Measurements from ENCODE around the gene UBAC2.

Gene UBAC2

DNA sequence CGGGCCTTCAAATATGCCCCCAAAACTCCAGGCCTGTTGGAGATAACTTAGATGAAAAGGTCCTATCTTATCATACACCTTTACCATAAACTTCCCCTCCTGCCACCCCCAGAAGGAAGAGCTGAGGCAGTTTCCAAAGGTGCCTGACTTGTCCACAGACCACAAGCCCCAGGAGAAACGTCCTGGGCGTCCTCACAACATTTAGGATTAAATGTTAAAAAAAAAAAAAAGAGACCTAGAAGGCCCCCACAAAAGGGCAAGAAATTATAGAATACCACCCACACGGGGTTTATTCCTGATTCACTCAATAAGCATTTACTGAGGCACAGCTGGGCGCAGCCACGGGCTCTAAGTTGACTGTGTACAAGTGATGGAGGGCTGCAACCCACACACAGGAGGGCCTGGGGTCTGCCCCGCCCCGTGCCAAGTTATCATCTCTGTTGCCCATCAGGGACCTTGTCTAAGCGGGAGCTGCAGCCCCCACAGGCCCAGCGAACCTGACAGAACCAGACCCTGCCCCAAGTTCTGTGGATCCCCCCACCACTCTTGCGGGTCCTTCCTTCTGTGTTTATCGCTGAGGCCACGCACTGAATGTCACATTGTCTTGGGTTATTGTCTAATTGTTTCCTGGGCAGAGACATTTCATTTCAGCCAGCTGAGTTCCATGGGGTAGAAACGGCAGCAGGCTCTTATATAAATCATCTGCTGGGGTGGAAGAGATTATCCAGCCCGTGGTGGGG lies 217.6 kb downstream of the UBAC2 start:
- no peak for DNase-seq (ENCODE audit: low spot score)

DNA sequence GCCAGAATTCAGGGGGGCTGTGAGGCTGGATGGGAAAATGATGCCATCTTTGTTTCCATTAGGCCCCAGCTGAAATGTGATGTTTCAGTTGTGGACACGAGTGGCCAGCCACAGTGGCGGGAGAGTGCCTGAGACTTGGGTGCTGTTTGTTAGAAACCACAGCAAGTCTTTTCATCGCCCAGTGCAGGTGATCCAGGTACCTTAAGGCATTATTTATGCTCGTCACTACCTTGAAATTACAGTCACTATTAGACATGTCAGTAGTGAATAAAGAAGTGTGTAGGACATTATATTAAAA lies 218.1 kb downstream of the UBAC2 start:
- no peak for DNase-seq (ENCODE audit: low spot score)

DNA sequence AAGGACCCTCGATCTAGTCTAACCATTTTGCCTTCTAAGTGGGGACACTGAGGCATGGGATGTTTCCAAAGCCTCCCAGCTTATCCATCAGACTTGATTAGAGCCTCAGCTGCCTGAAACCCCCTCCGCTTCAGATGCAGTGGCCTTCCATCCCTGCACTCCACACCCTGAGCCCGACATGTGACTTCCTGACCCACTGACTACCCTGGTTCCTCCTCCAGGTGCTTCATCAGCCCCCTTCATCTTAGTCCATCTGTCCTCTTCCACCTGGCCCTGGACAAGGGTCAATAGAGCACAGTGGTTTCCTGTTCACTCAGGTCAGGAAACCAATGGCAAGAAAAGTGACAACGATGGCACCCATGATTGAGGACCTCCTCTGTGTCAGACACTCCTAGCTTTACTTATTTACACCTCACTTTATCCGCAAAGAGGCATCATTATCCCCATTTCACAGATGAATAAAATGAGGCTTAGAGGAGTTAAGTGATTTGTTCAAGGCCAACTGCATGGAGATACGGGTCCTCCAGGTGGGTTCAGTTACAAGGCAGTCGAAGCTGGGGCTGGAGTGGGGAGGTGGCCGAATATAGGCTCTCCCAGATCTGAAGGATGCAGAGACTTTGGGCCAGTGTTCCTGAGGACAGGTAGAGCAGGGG lies 219.1 kb downstream of the UBAC2 start:
- no peak for DNase-seq (ENCODE audit: low spot score)

DNA sequence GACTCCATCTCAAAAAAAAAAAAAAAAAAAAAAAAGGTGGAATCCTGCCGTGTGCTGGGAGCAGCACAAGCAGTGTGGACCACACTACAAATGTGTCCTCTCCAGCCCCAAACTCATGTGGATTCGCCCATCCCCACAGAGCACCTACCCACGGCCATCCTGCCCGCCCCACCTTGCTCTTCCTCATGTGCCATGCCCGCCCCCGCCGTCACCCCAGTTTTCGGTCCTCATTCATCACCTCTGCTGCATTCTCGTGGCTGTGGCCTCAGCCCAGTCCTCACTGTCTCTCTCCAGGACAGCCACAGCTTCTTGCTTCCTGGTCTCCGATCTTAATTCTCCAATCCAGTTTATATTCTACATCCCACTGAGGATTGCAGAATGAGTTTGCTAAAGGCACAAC lies 220.6 kb downstream of the UBAC2 start:
- no peak for DNase-seq (ENCODE audit: low spot score)

DNA sequence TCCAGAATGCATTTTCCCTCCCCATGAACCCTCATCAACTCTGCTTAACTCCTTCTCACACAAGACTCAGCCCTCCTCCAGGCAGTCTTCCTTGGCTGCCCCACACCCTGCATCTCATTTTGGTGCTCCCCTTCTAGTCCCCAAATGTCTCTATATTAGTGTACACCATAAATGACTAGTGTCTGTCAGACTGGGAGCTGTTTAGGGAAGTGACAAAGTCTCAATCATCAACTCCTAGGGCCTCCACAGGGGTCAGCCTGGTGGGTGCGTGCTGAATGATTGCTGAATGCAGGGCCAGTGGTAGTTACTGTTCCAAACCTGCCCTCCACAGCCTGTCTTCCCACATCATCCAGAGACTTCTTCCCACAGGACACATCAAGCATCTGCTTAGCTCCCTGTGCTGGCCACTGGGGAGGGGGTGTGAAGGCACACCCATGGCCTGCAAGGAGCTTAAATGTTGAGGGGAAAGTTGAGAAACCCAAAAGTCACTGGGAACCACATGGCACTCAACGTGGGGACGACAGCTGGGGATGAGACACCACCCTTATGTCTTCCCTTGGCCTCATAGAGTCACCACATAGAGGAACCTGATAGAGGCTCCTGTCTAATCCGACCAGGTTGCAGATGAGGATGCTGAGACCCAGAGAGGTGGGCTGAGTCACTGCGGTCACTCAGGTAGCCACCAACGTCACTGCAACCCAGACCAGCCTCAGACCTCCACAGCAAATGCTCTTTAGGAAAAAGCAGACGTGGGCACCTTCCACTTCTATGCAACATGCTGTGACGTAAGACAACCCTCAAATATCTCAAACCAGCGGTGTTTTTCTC lies 221.3 kb downstream of the UBAC2 start:
- no peak for DNase-seq (ENCODE audit: low spot score)

DNA sequence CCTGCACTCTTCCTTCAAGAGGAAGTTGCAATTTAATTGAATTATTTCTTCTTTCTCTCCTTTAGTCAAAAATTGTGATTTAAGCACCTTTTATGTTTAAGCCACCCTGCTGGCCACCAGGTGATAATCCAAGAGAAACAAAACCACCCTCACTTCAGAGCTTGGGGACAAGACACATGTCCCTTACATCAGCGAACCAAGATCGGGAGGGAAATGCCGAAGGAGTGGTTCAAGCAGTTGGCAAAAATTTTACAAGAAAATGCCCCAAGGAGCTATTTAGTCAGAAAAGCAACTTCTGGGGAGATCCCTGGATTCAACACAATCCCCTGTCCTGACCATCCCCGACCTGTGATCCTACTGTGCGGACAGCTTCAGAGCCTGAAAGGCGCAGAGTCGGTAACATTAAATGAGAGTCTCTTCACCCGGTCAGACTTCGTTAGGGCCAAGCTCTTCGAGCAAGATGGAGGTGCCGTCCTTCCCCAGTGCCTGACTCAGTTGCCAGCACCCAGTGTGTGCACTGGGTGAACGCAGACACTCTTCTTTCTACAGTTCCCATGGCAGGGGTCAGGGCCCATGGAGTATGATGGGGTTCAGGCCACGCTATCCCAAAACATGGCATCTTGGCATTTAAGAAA lies 222.0 kb downstream of the UBAC2 start:
- no peak for DNase-seq (ENCODE audit: low spot score)

DNA sequence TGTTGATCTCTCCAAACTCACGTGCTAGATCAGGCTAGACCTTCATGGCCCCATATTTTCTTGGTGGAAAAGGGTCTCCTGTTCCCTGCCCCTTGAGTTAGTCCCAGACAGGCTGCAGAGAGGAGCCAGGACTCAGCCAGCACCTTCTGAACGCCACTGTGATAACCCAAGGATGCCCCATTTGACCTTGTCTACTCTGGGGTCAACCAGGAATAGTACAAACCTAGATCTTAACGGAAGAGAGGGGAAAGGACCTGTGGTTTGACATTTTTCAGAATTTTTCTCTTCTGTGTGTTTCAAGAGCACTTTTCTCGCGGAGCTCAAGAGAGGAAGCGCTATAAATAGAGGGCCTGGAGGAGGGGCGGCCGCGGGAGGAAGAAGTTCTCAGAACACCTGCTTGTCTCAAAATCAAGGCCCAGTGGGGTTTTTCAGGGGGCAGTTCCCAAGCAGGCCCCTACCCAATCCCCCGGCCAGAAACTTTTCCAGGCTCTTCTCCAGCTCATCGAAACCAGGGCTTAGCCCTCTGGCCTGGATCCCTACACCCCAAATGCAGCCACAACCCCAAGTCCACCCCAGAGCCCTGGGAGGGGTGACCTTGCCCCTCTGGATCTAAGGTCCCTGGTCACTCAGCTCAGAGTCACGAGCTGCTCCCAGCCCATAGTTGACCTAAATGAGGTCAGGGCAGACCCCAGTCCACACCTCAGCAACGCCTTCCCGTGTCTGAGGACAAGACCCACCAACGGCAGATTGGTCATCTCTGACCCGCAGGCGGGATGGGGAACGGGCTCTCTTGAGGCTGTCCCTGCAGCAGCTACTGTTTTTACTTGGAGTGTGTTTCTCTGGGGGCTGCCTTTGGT lies 225.1 kb downstream of the UBAC2 start:
- DNase-seq (ENCODE audit: low spot score) = no peak

DNA sequence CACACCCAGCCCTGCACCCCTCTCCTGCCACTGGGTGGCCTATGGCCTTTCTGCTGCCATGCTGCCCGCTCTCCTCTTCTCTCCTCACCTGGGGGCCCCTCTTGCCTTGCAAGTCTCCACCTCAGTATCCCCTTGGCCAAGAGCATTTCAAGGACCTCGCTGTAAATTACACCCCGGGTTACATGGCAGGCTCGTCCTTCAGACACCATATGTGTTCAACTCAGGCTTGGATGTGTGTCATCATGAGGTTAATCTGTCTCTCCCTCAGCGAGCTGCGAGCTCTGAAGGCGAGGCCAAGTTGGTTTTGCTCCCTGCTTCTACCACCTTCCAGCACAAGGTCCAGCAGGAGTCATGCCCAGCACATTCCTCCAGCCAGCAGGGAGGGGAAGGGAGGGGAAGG lies 225.8 kb downstream of the UBAC2 start:
- no peak for DNase-seq (ENCODE audit: low spot score)

DNA sequence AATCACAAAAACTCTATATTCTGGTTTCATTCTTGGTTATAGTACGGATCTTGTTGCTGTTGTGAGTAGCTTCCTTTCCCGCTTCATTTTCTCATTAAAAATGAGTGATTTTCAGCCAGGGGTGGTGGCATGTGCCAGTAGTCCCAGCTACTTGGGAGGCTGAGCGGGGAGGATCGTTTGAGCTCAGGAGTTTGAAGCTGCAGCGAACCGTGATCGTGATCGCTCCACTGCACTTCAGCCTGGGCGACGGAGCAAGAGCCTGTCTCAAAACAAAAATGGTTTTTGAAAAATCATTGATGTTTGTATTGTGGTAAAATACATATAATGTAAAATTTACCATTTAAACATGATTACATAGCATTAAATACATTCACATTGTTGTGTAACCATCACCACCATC lies 229.0 kb downstream of the UBAC2 start:
- no peak for DNase-seq (ENCODE audit: low spot score)

DNA sequence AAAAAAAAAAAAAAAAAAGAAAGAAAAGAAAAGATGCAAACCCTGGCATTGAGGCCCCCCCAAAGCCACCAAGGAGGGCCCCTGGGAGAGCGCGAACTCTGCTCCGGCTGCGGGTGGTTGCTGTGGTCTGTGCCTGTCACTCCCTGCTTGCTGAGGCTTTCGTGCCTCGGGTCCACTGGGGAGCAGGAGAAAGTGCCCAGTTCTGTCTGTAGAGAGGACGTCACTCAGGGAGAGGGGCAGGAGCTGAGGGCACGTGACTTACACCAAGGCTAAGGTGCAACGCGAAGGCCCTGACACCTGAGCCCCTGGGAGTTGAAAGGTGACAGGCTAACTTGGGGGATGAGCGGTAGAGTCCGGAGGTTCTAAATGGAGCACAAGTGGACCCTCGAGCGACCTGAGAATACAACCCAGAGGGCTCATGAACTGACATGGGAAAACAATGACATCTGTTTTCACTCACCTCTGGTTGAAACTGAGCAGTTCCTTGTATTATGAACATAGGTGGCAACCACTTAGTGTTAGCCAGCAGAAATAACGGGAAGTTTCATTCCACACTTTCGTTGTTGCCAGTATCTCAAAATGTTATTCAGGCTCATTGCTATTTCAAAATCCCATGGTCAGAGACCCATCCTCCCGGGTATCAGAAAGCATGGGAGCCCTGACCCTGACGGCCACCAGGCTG lies 231.4 kb downstream of the UBAC2 start:
- no peak for DNase-seq (ENCODE audit: low spot score)

DNA sequence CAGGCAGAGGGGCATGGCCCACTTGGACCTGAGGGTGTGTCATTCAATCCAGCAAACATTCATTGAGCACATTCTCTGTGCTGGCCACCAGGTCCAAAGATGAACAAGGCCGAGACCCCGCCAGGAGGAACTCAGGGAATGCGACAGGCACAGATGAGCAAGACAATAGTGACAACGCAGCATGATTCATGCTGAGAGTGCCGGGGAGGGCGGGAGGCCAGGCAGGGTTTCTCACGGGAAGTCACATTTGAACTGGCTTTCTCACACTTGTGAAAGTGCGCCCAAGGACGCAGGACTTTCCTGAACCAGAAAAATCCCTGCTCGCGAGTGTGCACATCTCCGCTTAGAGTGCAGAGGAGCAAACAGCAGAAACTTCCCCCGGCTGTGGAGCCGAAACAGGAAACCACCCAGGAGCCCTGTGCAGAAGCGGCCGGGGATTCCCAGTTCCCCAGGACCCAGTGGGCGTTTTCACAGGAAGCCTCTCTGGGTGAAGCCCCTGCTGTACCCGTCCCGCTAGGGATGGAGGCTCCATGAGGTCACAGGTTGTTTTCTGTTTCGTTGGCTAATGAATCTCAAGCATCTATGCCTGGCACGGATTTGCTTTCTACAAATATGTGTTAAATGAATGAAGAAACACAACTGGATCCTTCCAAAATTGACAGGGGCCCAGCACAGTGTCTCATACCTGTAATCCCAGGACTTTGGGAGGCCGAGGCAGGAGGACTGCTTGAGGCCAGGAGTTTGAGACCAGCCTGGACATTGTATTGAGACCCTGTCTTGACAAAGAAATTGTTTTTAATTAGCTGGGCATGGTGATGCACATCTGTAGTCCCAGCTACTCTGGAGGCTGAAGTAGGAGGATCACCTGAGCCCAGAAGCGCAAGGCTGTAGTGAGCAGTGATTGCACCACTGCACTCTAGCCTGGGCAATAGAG lies 232.2 kb downstream of the UBAC2 start:
- peak; percentile 69 for DNase-seq (ENCODE audit: low spot score)

DNA sequence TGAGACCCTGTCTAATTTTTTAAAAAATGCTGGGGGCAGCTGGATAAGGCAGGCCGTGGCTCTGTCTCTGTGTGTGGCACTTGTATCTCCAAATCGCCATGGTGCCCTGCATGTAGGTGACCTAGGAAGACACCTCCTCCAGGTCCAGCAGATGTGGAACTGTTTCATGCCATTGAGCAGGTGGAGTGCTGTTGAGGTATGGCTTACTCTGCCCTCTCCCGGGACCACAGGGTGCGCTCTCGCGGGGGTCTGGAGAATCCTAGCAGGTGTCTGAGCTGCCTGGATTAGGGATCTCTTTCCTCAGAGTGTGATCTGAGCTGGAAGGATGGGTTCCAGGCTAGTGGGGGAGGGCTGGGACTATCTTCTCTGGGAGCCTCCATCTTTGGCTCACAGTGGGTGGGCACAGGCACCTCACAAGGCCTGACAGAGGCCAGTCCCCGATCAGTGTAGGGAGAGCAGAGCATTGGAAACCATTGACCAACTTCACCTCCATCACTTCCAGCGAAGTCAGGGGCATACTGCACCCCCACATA lies 233.0 kb downstream of the UBAC2 start:
- no peak for DNase-seq (ENCODE audit: low spot score)

DNA sequence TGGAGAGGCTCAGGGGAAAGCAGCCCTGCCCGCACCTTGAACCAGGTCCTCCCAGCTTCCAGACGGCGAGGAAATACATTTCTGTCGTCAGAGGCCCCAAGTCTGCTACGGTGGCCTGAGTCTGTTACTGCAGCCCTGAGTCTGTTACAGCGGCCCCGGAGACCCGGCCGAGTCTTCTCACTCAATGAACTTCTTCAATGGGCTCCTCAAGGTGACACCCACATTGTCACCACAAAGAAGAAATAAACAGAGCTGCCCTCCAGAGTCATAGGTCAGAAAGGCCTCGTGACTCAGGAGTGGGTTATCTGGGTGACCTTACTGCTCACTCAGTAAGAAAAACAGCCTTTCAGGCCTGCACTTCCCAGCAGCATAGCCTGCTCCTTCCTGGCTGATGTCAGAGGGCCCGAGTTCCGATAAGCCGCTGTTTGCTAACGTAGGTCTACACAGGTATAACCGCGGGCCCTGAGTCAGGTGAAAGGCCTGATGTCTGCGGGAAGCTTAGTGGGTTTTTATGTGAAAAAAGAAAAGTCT lies 233.7 kb downstream of the UBAC2 start:
- DNase-seq (ENCODE audit: low spot score) = no peak

DNA sequence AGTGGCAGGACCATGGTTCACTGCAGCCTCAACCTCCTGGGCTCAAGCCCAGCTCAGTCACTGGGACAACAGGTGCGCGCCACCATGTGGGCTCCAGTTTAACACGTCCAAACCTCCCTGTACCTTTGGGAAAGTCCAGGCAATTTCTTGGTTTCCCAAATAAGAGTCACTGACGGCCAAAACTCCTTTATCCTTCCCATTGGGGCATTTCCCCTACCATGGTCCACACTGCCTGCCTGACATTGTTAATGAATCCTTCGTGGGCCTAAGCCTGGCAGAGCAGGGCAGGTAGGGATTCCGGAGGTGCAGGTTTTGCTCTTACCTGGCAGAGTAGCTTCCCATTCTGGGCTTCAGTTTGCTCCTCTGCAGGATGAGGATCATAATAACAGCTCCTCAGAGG lies 234.5 kb downstream of the UBAC2 start:
- no peak for DNase-seq (ENCODE audit: low spot score)

DNA sequence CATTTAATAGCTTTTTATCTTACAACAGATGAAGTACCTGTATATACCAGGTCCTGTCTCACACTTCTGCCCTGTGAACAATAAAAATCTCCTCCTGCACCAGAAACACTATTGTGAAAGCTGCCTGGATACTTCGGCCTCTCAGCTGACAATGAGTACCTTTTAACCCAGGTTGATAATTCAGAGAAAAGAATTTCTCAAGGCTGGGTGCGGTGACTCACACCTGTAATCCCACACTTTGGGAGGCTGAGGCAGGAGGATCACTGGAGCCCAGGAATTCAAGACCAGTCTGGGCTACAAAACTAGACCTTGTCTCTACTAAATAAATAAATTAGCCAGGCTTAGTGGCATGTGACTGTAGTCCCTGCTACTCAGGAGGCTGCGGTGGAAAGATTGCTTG lies 235.3 kb downstream of the UBAC2 start:
- no peak for DNase-seq (ENCODE audit: low spot score)
